A673 (cell line): ENCODE measurements around the gene FBN1.

ENCODE experiments used
- CTCF ChIP-seq: fragments of 300-800, 200-600 bp; sonication (generic); conservative IDR thresholded peaks from 2 replicates; pipeline ENCODE4 v1.5.1; 2017; ENCODE audit warnings: low read depth, mild to moderate bottlenecking, antibody characterized with exemption, low read length, moderate library complexity, mixed read lengths
- EZH2 ChIP-seq: fragments of 200-600 bp; sonication (generic); IDR thresholded peaks from 2 replicates; pipeline ENCODE4 v1.6.1; 2017; ENCODE audit warnings: borderline replicate concordance, low read depth, mild to moderate bottlenecking, mixed read lengths, antibody characterized with exemption, low read length; ENCODE audit not compliant: poor library complexity, severe bottlenecking

GRCh38 chr15:48628832-48629231, 16.7 kb downstream of the FBN1 start:
- no peak for TF ChIP-seq CTCF
- no peak for TF ChIP-seq EZH2
